Ovary (tissue), 9 donors: ENCODE measurements around the gene INSIG2. TPM values are rescaled to one million over a fixed set of nuclear protein-coding genes. Genes with fewer than 3 reads are reported as not detected.

Experiments
- DNase-seq, 5 donors: peaks; one replicate each; pipeline ENCODE4 v3.0.0-alpha.2; 2019 to 2020
- H3K27ac ChIP-seq, 2 donors: fragments of 200-600 bp; one replicate each; pipeline versions ENCODE4 v1.5.1 to v1.8.0; 2019 to 2022
- H3K27me3 ChIP-seq: fragments of 200-600 bp; one replicate; pipeline ENCODE4 v1.8.0; 2022
- H3K36me3 ChIP-seq: fragments of 200-600 bp; sonication (generic); one replicate; pipeline ENCODE4 v1.5.1; 2019
- H3K4me1 ChIP-seq: one replicate; pipeline ENCODE4 v1.8.1; 2013; ENCODE audit warnings: mild to moderate bottlenecking, moderate library complexity; ENCODE audit not compliant: insufficient read depth
- H3K4me3 ChIP-seq: fragments of 200-600 bp; sonication (generic); one replicate; pipeline ENCODE4 v1.5.1; 2017
- H3K9me3 ChIP-seq, 2 donors: fragments of 200-600 bp in 1 of 2; sonication (generic) in 1 of 2; one replicate each; pipeline versions ENCODE4 v1.5.1 to v1.8.1; 2013 to 2019; ENCODE audit warnings: mild to moderate bottlenecking in 1 of 2, moderate library complexity in 1 of 2
- EP300 ChIP-seq: sonication (generic); formaldehyde crosslinking; IDR thresholded peaks from one replicate; pipeline ENCODE4 v1.6.1; 2017; ENCODE audit warnings: antibody characterized with exemption
- POLR2A ChIP-seq: fragments of 450-650 bp; IDR thresholded peaks from one replicate; pipeline ENCODE4 v1.6.1; 2017; ENCODE audit warnings: antibody characterized with exemption, mild to moderate bottlenecking, moderate library complexity
- WGBS, 3 donors: extraction: QIAGEN DNeasy Blood & Tissue Kit in 1 of 3; methylation state at CpG; one replicate each; pipeline versions ENCODE4 v1.1.5 to v1.1.7; 2013 to 2017; 5-methylcytosine and 5-hydroxymethylcytosine counted together
- intact Hi-C, 4 donors: fragments of 100-400 bp; cut with DNase I; formaldehyde crosslinking; loops; one replicate each; pipeline versions ENCODE4 v1.11.0 to v1.15.1; 2022 to 2023
- polyA plus RNA-seq, 2 donors: library from polyadenylated mRNA; stranded (reverse); fragments of 200-250 nt in 1 of 2; fragments of 350-450 nt in 1 of 2; fragmentation: Illumina TruSeq in 1 of 2; extraction: RNeasy Lipid Tissue Mini Kit (QIAGEN cat#74804) in 1 of 2; gene quantifications; one replicate each; pipeline ENCODE4 v1.2.3, GENCODE V29; 2013 to 2014
- total RNA-seq, 7 donors: library from RNA; depleted of rRNA in 2 of 7; stranded (reverse); fragments of >200 nt in 2 of 7; fragmentation: NEBNext Ultra II Directional in 3 of 7; extraction: Animal tissue kit (Norgen Biotek cat#: 25700) in 3 of 7; gene quantifications; one replicate each; pipeline versions ENCODE4 v1.1.0 to v1.2.4, GENCODE V29; 2016 to 2023
- TF ChIP-seq, protein P1 (sequence below), 3 donors: fragments of 450-650 bp in 2 of 3; fragments of 200-600 bp in 1 of 3; IDR thresholded peaks; one replicate each; pipeline versions ENCODE4 v1.5.1 to v1.8.0; 2016 to 2022; ENCODE audit warnings: antibody characterized with exemption in 3 of 3, mild to moderate bottlenecking in 1 of 3
- donor health status: DM: no; HTN: no; CAD: no; lungs with moderate emphysema.
- donor health status: DM: no; HTN: no; CAD: no.
- donor health status: Bipolar disorder and iron deficiency.
- donor health status: DM: yes; HTN: yes; CAD: no.
- donor health status: DM: no; HTN: no; CAD: no.
- donor health status: DM: yes; HTN: yes; CAD: no.

Gene INSIG2
- total and polyA plus RNA-seq, 9 donors = 10.9 to 20.3 (median 16.6) TPM

DNA sequence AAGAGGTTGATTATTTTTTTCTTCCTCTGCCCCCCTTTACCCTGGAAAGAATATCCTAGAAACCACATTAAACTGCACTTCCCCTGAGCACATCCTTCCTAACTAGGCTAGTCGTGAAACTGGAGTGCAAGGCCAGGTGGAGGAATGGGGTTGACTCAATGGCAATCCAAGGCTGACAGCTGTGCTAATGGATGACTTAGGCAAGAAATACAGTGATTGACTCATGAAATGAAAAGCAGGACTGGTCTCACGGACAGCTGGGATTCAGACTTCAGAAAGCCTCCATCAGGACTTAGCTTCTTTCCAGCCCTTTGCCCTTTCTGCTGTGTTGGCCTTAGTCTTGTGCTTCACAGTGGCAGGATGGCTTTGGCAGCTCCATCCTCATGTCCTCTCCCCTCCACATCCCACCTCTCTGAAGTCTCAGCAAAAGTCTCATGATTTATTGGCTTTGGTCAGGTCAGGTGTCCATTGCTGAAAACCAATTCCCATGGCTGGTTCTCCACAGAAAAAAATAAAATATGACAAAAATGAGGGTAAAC lies 33.8 kb downstream of the INSIG2 start:
- no peak for DNase-seq
- TF ChIP-seq, protein P1, sequence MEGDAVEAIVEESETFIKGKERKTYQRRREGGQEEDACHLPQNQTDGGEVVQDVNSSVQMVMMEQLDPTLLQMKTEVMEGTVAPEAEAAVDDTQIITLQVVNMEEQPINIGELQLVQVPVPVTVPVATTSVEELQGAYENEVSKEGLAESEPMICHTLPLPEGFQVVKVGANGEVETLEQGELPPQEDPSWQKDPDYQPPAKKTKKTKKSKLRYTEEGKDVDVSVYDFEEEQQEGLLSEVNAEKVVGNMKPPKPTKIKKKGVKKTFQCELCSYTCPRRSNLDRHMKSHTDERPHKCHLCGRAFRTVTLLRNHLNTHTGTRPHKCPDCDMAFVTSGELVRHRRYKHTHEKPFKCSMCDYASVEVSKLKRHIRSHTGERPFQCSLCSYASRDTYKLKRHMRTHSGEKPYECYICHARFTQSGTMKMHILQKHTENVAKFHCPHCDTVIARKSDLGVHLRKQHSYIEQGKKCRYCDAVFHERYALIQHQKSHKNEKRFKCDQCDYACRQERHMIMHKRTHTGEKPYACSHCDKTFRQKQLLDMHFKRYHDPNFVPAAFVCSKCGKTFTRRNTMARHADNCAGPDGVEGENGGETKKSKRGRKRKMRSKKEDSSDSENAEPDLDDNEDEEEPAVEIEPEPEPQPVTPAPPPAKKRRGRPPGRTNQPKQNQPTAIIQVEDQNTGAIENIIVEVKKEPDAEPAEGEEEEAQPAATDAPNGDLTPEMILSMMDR (IDR thresholded peaks at IDR 0.05) = no peak
- TF ChIP-seq POLR2A = no peak
- no peak for TF ChIP-seq EP300
- Histone ChIP-seq H3K4me3 (no peak overlapping the region), H3K4me1 (peaks cover 5% of the 10 kb centered on the region), H3K27me3 (no peaks in the 10 kb centered on the region), H3K36me3 (no peaks in the 10 kb centered on the region), H3K9me3 (no peaks in the 10 kb centered on the region), H3K27ac (no peak overlapping the region)
- intact Hi-C loops = no loop called here
- 15 to 68% (median 56%) methylated on average over 2 of the region's 2 CpGs for WGBS, 3 donors

DNA sequence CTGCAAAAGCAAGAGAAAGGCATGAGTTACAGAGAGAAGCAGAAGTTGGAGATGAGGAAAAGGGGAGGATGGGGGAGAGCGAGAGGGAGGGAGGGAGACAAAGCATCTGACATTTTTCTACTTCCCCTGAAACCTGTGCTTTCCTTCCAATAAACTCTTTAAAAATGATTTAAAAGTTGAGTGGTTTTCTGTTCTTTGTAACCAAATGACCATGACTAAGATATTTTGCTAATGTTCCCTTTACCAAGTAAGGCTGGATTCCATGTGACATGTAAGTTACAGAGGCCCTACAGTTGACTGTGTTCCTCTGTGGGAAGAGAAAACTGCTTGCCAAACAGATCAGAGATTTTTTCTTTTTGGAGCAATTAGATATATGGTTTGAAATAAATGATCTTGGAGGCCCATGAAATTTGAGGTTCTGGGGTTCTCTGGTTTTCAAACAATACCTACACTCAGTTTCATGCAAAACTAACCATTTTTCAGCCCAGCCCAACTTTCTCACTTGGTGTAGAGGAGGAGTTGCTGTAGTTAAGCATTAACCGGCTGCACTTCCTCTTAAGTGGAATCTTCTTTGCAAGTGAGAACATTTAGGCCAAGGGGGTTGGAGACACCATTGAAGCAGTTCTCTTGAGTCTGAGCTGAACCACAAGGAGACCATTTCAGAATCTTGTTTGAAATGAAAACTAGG lies 34.5 kb downstream of the INSIG2 start:
- Histone ChIP-seq H3K36me3 (no peaks in the 10 kb centered on the region), H3K27ac (no peak overlapping the region), H3K4me3 (no peak overlapping the region), H3K9me3 (no peaks in the 10 kb centered on the region), H3K4me1 (peaks cover 5% of the 10 kb centered on the region), H3K27me3 (no peaks in the 10 kb centered on the region)
- intact Hi-C loops = no loop called here
- DNase-seq = no peak
- 56 to 75% (median 62%) methylated on average over 2 of the region's 2 CpGs for WGBS, 3 donors
- TF ChIP-seq POLR2A (no peak), EP300 (no peak)
- TF ChIP-seq, protein P1 (IDR thresholded peaks at IDR 0.05) = no peak

DNA sequence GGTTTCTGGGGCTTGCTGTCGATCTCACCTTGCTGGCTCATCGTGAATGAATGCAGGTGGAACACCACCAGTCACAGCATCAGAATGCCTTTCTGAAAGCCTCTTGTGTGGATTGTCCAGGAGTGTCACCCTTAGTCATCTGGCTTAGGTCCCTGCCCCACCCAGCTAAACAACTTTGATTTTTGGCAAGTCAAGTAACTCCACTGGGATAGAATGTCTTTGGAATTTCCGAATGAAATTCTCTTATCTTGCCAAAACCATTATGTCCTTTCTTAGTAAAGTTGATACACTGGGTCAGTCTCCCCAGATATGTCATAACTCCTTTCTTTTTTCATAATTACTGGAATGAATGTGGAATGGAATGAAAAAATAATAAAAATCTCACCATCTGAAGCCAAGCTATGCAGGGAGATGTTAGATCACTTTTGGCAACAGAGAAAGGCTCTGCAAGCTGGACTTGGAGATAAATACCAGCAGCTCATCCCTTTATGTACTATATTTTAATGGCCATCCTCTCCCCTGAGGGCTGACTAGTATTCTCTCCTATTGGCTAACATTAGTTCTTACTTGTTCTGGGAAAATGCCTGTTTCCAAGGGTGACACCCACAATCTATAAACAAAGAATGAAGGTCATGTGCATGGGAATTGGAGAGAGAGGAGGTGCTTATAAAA lies 35.4 kb downstream of the INSIG2 start:
- no peak for TF ChIP-seq EP300
- TF ChIP-seq, protein P1 (IDR thresholded peaks at IDR 0.05) = no peak
- no peak for TF ChIP-seq POLR2A
- Histone ChIP-seq H3K4me3 (no peak overlapping the region), H3K27me3 (no peaks in the 10 kb centered on the region), H3K36me3 (no peaks in the 10 kb centered on the region), H3K4me1 (peaks cover 5% of the 10 kb centered on the region), H3K9me3 (no peaks in the 10 kb centered on the region), H3K27ac (no peak overlapping the region)
- 38 to 48% (median 47%) methylated on average over 3 of the region's 3 CpGs for WGBS, 3 donors
- peak in 1 of 5 donors; percentile 24 for DNase-seq
- intact Hi-C loops = no loop called here

DNA sequence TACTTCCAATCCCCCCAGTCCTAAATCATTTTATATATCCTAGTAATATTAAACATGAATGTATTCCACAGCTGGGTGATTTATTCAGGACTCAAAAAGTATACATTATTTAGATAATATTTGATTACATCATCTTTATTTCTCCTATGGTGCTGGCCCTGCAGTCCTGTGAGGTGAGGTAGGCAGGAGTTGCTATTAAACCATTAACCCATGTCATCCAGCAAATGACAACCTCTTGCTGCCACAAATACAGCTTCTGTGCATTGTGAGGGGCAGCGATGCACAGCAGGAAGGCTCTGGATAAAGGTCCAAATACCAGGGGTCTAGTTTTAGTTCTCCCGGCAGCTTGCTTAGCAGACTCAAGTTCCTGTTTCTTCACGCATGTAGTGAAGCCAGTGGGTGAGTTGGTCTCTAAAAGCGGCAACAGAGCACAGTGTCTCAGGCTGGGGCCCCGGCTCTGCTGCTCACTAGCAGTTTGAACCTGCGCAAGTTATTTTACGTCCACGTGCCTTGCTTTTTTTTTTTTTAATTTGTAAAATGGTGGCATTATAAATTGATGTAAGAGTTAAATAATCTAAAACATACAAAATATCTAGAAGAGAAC lies 36.1 kb downstream of the INSIG2 start:
- WGBS, 3 donors = 78 to 84% (median 80%) methylated on average over 8 of the region's 8 CpGs
- DNase-seq = no peak
- no peaks in the 10 kb centered on the region for H3K9me3 ChIP-seq
- H3K4me1 ChIP-seq = peaks cover 5% of the 10 kb centered on the region
- intact Hi-C loops = no loop called here
- no peaks in the 10 kb centered on the region for H3K27me3 ChIP-seq
- H3K4me3 ChIP-seq = no peak overlapping the region
- no peaks in the 10 kb centered on the region for H3K36me3 ChIP-seq
- no peak overlapping the region for H3K27ac ChIP-seq
- TF ChIP-seq EP300 (no peak), POLR2A (no peak)
- TF ChIP-seq, protein P1 (IDR thresholded peaks at IDR 0.05) = no peak
